Spinal cord (tissue), 10 donors: ENCODE measurements around the gene CFAP298. TPM values are rescaled to one million over a fixed set of nuclear protein-coding genes. Genes with fewer than 3 reads are reported as not detected.
"Not testable (repeated sequence)": the region's sequence is repeated elsewhere in the genome, so short reads cannot be mapped to it uniquely, and the experiment has no call there.

ENCODE experiments used
- DNase-seq, 6 donors: peaks; one replicate each; pipeline versions ENCODE4 v3.0.0 to v3.0.0-alpha.2; 2013 to 2015; ENCODE audit warnings: low spot score in 6 of 6, low read depth in 4 of 6
- H3K27ac ChIP-seq: one replicate; pipeline ENCODE4 v1.5.1; 2013; ENCODE audit warnings: low read depth, low read length, control low read depth
- H3K27me3 ChIP-seq: one replicate; pipeline ENCODE4 v1.6.1; 2013; ENCODE audit warnings: low read length; ENCODE audit not compliant: control insufficient read depth, insufficient read depth
- H3K36me3 ChIP-seq: one replicate; pipeline ENCODE4 v1.6.1; 2013; ENCODE audit warnings: low read length; ENCODE audit not compliant: control insufficient read depth, insufficient read depth
- H3K4me1 ChIP-seq: one replicate; pipeline ENCODE4 v1.6.1; 2013; ENCODE audit warnings: low read length; ENCODE audit not compliant: control insufficient read depth, insufficient read depth
- H3K4me3 ChIP-seq: one replicate; pipeline ENCODE4 v1.5.1; 2013; ENCODE audit warnings: low read depth, low read length, control low read depth
- H3K9me3 ChIP-seq: one replicate; pipeline ENCODE4 v1.6.1; 2013; ENCODE audit warnings: low read length; ENCODE audit not compliant: control insufficient read depth, insufficient read depth
- WGBS: methylation state at CpG from one replicate; pipeline ENCODE4 v1.1.5; 2013; ENCODE audit warnings: missing lambda C conversion rate; ENCODE audit not compliant: insufficient coverage; 5-methylcytosine and 5-hydroxymethylcytosine counted together
- polyA plus RNA-seq, 2 donors: library from polyadenylated mRNA; unstranded; fragments of 120-200 nt; gene quantifications; one replicate each; pipeline ENCODE4 v1.2.1, GENCODE V29; 2013; ENCODE audit not compliant: insufficient read length in 2 of 2
- total RNA-seq, 2 donors: library from RNA; depleted of rRNA in 1 of 2; stranded (reverse); fragments of 120-200 nt in 1 of 2; fragments of >200 nt in 1 of 2; gene quantifications; one replicate each; pipeline versions ENCODE4 v1.2.3 to v1.2.4, GENCODE V29; 2013 to 2014
- donor health status: healthy.

The CFAP298 gene
- total and polyA plus RNA-seq, 4 donors = 21.6 to 60.4 (median 53.4) TPM

DNA sequence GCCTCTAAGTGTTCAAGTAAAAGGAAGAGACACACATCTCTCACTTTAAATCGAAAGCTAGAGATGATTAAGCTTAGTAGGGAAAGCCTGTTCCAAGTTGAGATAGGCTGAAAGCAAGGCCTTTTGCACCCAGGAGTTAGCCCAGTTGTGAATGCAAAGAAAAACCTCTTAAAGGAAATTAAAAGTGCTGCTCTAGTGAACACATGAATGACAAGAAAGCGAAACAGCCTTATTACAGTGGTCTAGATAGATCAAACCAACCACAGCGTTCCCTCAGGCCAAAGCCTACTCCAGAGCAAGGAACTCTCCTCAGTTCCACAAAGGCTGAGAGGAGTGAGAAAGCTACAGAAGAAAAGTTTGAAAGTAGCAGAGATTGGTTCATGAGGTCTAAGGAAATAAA, 41.7 kb downstream of the CFAP298 start:
- H3K27ac ChIP-seq = no peak overlapping the region
- WGBS = 100% methylated on average over 1 of the region's 3 CpGs
- peaks cover 10% of the 10 kb centered on the region for H3K4me1 ChIP-seq

DNA sequence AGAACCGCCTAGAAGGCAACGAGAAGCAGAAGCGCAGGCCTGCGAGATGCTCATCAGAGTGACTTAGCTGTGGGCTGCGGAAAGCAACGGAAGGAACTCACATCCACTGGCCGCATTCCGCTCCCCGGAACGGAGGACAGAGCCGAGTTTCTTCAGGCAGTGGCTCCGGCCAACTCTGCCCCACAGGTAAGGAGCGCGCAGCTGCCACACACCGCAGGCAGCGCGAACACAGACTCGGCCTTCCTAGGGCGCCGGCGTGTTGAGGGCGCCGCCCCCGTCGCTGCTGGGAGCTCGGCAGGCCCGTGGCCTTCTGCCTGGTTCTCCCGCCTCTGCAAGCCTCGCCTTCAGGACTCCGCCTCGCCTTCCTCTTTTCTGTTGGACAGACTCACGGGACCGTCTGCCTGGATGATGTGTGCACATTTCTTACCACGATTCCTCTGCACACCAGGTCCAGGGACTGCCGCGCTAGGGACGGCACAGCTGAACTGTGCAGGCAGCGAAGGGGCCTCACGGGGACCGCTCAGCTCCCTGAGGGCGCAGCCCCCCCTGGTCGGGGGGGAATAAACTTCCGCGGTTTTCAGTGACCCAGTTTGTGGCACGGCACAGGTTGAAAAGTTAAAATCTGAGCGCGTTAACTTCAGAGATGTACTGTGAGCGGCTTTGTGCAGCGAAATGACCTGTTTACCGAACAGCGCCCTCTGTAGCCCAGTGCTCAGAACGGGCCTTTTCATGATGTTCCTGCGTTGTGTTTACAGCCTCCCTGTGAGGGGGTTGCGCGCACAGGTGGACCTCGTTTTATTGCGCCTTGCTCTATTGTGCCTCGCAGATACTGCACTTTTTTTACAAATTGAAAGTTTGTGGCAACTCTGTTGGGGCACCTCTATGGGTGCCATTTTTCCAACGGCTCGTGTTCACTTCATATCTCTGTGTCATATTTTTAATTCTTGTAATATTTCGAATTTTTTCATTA, 42.6 kb downstream of the CFAP298 start:
- H3K9me3 ChIP-seq = no peaks in the 10 kb centered on the region
- DNase-seq = peak; percentile 47 to 94 (median 67)
- H3K4me1 ChIP-seq = peaks cover 10% of the 10 kb centered on the region
- H3K4me3 ChIP-seq = peak overlapping the region; percentile 68
- no peaks in the 10 kb centered on the region for H3K36me3 ChIP-seq
- 3% methylated on average over 58 of the region's 61 CpGs for WGBS
- H3K27ac ChIP-seq = peak overlapping the region; percentile 85
- H3K27me3 ChIP-seq = no peaks in the 10 kb centered on the region

More for the DNA sequence above, 41.7 kb downstream of the CFAP298 start:
- Histone ChIP-seq H3K36me3 (peaks cover 6% of the 10 kb centered on the region), H3K4me3 (no peak overlapping the region), H3K27me3 (no peaks in the 10 kb centered on the region), H3K9me3 (no peaks in the 10 kb centered on the region)
- peak in 1 of 6 donors; percentile 2 for DNase-seq

DNA sequence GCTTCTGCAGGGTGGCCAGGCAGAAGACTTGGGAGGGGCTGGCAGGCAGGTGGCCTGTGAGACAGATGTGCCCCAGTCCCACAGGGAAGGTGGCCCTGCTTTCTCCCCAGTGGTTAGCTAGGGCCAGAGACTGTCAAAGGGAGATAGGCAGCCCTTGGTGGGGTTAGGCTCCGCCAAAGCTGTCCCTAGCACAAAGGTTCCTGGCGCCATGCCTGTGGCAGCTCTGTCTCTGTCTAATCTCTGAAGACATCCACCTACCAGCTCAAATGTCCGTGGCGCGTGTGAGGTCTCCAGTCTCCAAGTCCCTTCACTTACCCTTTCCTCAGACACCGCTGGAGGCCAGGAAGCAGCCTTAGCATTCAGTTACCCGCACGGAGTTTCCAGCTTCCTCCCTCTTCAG, 44.6 kb downstream of the CFAP298 start:
- WGBS = 92% methylated on average over 6 of the region's 8 CpGs
- Histone ChIP-seq H3K4me3 (no peak overlapping the region), H3K9me3 (no peaks in the 10 kb centered on the region), H3K27me3 (no peaks in the 10 kb centered on the region), H3K27ac (no peak overlapping the region), H3K4me1 (peaks cover 10% of the 10 kb centered on the region), H3K36me3 (no peaks in the 10 kb centered on the region)
- DNase-seq = no peak

DNA sequence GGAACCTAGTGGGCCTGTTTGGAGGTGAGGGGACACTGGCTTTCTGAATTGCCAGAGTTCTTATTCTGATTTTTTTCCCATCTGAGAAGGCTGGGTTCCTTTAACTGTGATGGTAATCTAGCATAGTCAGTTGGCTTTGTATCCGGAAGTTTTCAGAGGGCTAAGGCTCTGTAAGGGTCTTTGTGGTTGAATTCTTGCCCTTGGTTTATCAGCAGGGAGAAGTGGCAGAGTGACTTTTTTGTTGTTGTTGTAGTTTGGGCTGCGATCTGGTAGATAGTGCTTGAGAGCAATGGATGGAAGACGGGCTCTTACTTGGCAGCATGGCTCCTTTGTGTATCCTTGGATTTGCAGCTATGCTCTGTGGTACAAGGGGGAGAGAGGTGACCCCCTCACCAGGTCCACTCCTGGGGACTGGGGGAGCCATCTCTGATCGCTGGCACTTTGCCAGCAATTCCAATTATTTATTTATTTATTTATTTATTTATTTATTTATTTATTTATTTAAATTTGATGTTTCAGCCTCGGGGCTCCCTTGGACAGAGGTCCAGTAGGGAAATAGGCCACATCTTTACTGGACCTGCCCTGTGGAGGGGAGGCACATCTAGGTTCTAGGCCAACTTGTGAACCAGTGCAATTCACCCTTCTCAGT, 45.3 kb downstream of the CFAP298 start:
- no peak for DNase-seq
- WGBS = 100% methylated on average over 3 of the region's 5 CpGs
- H3K4me1 ChIP-seq = peaks cover 10% of the 10 kb centered on the region

DNA sequence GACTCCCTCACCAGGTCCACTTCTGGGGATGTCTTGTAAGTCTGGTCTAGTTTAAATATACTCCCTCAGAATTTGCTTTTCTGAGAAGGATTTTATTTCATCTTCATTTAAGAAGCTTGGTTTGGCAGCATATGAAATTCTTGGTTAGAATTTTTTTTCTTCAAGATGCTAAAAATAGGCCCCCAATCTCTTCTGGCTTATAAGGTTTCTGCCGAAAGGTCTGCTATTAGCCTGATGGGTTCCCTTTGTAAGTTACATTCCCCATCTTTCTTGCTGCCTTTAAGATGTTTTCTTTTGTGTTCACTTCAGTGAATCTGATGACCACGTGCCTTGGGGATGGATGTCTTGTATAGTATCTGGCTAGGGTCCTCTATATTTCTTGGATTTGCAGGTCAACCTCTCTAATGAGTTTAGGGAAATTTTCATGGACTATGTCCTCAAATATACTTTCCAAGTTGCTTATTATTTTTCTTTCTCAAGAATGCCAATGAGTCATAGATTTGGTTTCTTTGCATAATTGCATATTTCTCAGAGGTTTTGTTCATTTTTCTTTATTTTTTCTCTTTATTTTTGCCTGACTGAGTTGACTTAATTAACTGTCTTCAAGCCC, 46.2 kb downstream of the CFAP298 start:
- peaks cover 10% of the 10 kb centered on the region for H3K4me1 ChIP-seq
- WGBS = no CpG with 5 or more reads among the region's 2 CpGs
- H3K4me3 ChIP-seq = no peak overlapping the region
- no peaks in the 10 kb centered on the region for H3K36me3 ChIP-seq
- DNase-seq = no peak
- no peak overlapping the region for H3K27ac ChIP-seq
- H3K27me3 ChIP-seq = no peaks in the 10 kb centered on the region
- no peaks in the 10 kb centered on the region for H3K9me3 ChIP-seq

More for the DNA sequence above, 45.3 kb downstream of the CFAP298 start:
- Histone ChIP-seq H3K9me3 (no peaks in the 10 kb centered on the region), H3K27ac (no peak overlapping the region), H3K4me3 (no peak overlapping the region), H3K36me3 (no peaks in the 10 kb centered on the region), H3K27me3 (no peaks in the 10 kb centered on the region)

DNA sequence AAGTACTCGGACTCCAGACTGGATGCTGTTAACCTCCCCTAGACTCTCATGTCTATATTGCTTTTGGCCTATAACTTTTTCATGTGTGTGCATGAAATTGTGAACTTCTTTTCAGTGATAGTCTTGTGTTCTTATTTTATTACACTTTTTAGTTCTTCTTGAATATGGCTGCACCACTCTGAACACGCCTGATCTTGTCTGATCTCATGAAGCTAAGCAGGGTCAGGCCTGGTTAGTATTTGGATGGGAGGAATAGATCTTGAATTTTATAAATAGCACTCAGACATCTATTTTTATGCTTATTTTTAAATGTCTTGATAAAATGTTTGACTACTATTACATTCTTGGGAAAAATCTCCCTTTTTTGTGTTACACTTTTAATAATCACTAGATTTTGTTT, 49.3 kb downstream of the CFAP298 start:
- H3K9me3 ChIP-seq = no peaks in the 10 kb centered on the region
- H3K4me3 ChIP-seq = no peak overlapping the region
- H3K27me3 ChIP-seq = no peaks in the 10 kb centered on the region
- H3K4me1 ChIP-seq = no peaks in the 10 kb centered on the region
- H3K36me3 ChIP-seq = no peaks in the 10 kb centered on the region
- WGBS = no CpG with 5 or more reads among the region's 2 CpGs
- no peak for DNase-seq
- no peak overlapping the region for H3K27ac ChIP-seq

DNA sequence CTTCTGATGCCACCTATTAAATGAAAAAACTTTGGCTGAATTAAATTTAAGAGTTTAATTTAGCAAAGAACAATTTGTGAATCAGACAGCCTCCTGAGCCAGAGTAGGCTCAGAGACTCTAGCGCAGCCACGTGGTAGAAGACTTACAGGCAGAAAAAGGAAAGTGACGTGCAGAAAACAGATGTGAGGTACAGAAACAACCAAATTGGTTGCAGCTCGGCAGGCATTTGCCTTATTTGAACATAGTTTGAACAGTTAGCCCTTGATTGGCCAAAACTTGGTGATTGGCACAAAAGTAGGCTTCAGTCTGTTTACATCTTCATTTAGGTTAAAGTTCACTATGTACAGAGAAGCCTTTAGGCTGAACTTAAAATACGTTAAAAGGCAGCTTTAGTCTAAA, 49.8 kb downstream of the CFAP298 start:
- 52% methylated on average over 4 of the region's 5 CpGs for WGBS
- H3K27me3 ChIP-seq = no peaks in the 10 kb centered on the region
- no peaks in the 10 kb centered on the region for H3K4me1 ChIP-seq
- H3K4me3 ChIP-seq = no peak overlapping the region
- peak in 5 of 6 donors; percentile 6 to 62 (median 11) for DNase-seq
- no peaks in the 10 kb centered on the region for H3K9me3 ChIP-seq
- H3K27ac ChIP-seq = no peak overlapping the region
- no peaks in the 10 kb centered on the region for H3K36me3 ChIP-seq

DNA sequence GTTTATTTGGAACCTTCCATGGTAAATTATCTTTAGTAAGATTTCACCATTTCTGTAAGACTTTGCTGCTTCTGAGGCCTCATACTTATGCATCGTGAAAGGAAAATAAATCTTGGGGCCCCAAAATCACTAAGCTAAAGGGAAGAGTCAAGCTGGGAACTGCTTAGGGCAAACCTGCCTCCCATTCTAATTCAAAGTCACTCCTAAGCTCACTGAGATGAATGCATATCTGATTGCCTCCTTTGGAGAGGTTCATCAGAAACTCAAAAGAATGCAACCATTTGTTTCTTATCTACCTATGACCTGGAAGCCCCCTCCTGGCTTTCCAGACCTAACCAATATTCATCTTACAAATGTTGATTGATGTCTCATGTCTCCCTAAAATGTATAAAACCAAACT, 50.7 kb downstream of the CFAP298 start:
- not testable (repeated sequence) for DNase-seq, H3K9me3 ChIP-seq, H3K36me3 ChIP-seq, H3K4me3 ChIP-seq, H3K27ac ChIP-seq, H3K27me3 ChIP-seq, H3K4me1 ChIP-seq
- WGBS = 75% methylated on average over 1 of the region's 1 CpG

DNA sequence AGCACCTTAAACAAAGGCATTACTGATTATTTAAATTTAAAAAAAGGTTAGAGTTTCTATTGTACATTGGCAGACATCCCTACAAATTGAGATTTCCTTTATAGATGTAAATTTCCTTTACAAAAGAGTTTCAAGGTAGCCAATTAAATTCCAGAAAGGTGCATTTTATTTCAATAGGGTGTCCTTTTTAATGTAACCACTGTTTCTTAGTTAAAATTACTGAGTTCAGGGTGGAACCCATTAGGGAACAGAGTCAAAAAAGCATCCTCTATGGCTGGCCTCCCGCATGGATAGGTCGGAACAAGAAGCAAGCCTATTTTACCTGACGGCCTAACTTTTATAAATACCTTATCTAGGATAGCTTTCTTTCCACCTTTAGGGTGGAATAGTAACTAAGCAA, 51.3 kb downstream of the CFAP298 start:
- WGBS = no CpG with 5 or more reads among the region's 3 CpGs
- no peak for DNase-seq

More for the DNA sequence above, 51.3 kb downstream of the CFAP298 start:
- H3K27me3 ChIP-seq = no peaks in the 10 kb centered on the region
- no peaks in the 10 kb centered on the region for H3K36me3 ChIP-seq
- no peaks in the 10 kb centered on the region for H3K9me3 ChIP-seq
- H3K4me3 ChIP-seq = no peak overlapping the region
- H3K27ac ChIP-seq = no peak overlapping the region
- H3K4me1 ChIP-seq = no peaks in the 10 kb centered on the region
